Esophagus squamous epithelium (tissue), 5 donors: ENCODE measurements around the gene MYRFL. TPM values are rescaled to one million over a fixed set of nuclear protein-coding genes. Genes with fewer than 3 reads are reported as not detected.

Source experiments
- DNase-seq: peaks from one replicate; lab custom pipeline; 2025; lab: John Stamatoyannopoulos, UW
- H3K27ac ChIP-seq, 4 donors: fragments of 200-600 bp; sonication (generic); one replicate each; pipeline ENCODE4 v1.5.1; 2016 to 2019; ENCODE audit warnings: mild to moderate bottlenecking in 1 of 4
- H3K27me3 ChIP-seq, 4 donors: fragments of 200-600 bp; sonication (generic); 1 replicate in 3 of 4; 2 replicates in 1 of 4; pipeline versions ENCODE4 v1.5.1 to v1.6.0; 2017 to 2021; ENCODE audit warnings: antibody characterized with exemption in 1 of 4
- H3K36me3 ChIP-seq, 3 donors: fragments of 200-600 bp; sonication (generic); one replicate each; pipeline ENCODE4 v1.5.1; 2016 to 2019
- H3K4me1 ChIP-seq, 3 donors: fragments of 200-600 bp; sonication (generic); one replicate each; pipeline ENCODE4 v1.5.1; 2017 to 2019
- H3K4me3 ChIP-seq, 4 donors: fragments of 200-600 bp; sonication (generic); 1 replicate in 3 of 4; 2 replicates in 1 of 4; pipeline ENCODE4 v1.5.1; 2016 to 2019; ENCODE audit warnings: mild to moderate bottlenecking in 2 of 4, moderate library complexity in 1 of 4
- H3K9me3 ChIP-seq, 3 donors: fragments of 200-600 bp; sonication (generic); one replicate each; pipeline ENCODE4 v1.5.1; 2016 to 2019
- POLR2A ChIP-seq, 4 donors: fragments of 450-650 bp; IDR thresholded peaks; one replicate each; pipeline ENCODE4 v1.6.1; 2017; ENCODE audit warnings: antibody characterized with exemption in 4 of 4, mild to moderate bottlenecking in 4 of 4, moderate library complexity in 3 of 4
- WGBS, 2 donors: methylation state at CpG; one replicate each; pipeline ENCODE4 v1.1.5; 2018; 5-methylcytosine and 5-hydroxymethylcytosine counted together
- intact Hi-C: fragments of 100-400 bp; cut with DNase I; formaldehyde crosslinking; loops from one replicate; pipeline ENCODE4 v1.15.0; 2022
- total RNA-seq, 4 donors: library from RNA; depleted of rRNA; stranded (reverse); fragments of >200 nt; gene quantifications; one replicate each; pipeline ENCODE4 v1.1.0, GENCODE V29; 2016
- TF ChIP-seq, protein P1 (sequence below), 6 experiments: fragments of 450-650 bp in 4 of 6; fragments of 200-600 bp in 2 of 6; sonication (generic) in 2 of 6; IDR thresholded peaks; one replicate each; pipeline ENCODE4 v1.5.1; 2016 to 2019; ENCODE audit warnings: antibody characterized with exemption in 6 of 6, mild to moderate bottlenecking in 4 of 6, moderate library complexity in 4 of 6
- donor health status: DM: yes; HTN: yes; CAD: no.

The MYRFL gene
- total RNA-seq, 4 donors from 2014 or later, result not detected

DNA sequence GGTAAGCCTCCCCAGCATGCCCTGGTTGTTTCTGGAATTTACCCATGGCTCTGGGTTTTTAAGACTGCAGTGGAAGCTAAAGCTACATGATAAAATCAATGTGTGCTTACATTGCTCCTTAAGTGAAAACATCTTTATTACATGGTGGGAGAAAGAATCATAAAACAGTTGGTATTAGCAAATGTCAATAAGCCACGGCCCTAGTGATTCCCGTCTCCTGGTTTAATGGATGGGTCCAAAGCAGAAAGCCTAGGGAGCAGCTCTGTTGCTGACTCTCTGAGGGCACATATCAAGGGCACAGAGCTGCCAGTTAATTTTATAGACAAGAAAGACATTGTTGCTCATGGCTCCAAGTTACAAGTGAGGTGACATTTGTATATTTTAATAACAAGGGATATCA lies 127.9 kb downstream of the MYRFL start:
- intact Hi-C loops, result no loop called here
- 77 to 91% methylated on average over 2 of the region's 2 CpGs for WGBS, 2 donors
- Histone ChIP-seq H3K27ac (no peak overlapping the region), H3K9me3 (no peaks in the 10 kb centered on the region), H3K36me3 (no peaks in the 10 kb centered on the region), H3K4me3 (no peak overlapping the region), H3K4me1 (no peaks in the 10 kb centered on the region), H3K27me3 (no peaks in the 10 kb centered on the region)
- TF ChIP-seq, protein P1, sequence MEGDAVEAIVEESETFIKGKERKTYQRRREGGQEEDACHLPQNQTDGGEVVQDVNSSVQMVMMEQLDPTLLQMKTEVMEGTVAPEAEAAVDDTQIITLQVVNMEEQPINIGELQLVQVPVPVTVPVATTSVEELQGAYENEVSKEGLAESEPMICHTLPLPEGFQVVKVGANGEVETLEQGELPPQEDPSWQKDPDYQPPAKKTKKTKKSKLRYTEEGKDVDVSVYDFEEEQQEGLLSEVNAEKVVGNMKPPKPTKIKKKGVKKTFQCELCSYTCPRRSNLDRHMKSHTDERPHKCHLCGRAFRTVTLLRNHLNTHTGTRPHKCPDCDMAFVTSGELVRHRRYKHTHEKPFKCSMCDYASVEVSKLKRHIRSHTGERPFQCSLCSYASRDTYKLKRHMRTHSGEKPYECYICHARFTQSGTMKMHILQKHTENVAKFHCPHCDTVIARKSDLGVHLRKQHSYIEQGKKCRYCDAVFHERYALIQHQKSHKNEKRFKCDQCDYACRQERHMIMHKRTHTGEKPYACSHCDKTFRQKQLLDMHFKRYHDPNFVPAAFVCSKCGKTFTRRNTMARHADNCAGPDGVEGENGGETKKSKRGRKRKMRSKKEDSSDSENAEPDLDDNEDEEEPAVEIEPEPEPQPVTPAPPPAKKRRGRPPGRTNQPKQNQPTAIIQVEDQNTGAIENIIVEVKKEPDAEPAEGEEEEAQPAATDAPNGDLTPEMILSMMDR (IDR thresholded peaks at IDR 0.05), result no peak
- TF ChIP-seq POLR2A (IDR thresholded peaks at IDR 0.05), result no peak
- no peak for DNase-seq

DNA sequence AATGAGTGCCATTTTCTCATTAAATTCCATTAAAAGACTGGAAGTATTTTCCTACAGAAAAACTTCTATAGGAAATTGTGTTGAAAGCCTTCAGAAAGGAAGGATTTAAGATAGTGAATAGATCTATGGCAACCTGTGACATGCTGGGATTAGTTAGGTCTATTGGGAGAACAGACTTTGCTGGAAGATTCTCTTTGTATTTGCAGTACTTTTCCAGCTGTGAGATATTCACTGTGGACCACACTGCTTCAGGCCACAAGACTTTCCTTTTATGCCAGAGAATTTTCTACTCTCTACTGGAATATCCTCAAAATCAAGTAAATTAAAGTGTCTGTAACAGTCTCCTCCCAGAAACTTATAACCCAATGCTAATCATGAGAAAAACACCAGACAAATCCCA lies 136.2 kb downstream of the MYRFL start:
- Histone ChIP-seq H3K27ac (no peak overlapping the region), H3K36me3 (no peaks in the 10 kb centered on the region), H3K9me3 (no peaks in the 10 kb centered on the region), H3K4me1 (peaks cover 0 to 6% (median 1%) of the 10 kb centered on the region in 3 donors), H3K4me3 (no peak overlapping the region), H3K27me3 (no peaks in the 10 kb centered on the region)
- no peak for TF ChIP-seq POLR2A (IDR thresholded peaks at IDR 0.05)
- TF ChIP-seq, protein P1 (IDR thresholded peaks at IDR 0.05), result no peak
- no peak for DNase-seq
- intact Hi-C loops, result no loop called here

DNA sequence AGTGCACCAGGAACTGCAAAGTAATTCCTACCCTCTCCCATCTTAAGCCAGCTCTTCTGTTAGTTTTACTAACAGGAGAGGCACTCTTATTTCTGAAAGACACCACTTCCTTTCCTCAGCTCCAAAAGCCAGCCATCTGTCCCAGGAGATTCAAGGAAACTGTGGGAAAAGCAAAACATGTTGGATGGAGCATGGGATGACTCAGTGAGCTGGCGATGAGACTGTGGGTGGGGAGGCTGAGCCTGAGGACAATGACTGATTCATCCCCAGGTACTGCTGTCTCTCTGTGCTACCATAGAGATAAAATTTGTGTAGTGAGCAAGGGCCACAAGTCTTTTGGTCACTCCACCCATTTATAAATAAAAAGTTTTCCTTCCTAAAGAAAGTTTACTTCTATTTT lies 141.4 kb downstream of the MYRFL start:
- no peak overlapping the region for H3K4me3 ChIP-seq
- no peaks in the 10 kb centered on the region for H3K27me3 ChIP-seq
- intact Hi-C loops, result no loop called here
- H3K4me1 ChIP-seq, result peaks cover 0 to 18% (median 8%) of the 10 kb centered on the region in 3 donors
- DNase-seq, result no peak
- peak overlapping the region; percentile 50 to 82 (median 66) for H3K27ac ChIP-seq
- TF ChIP-seq POLR2A (IDR thresholded peaks at IDR 0.05), result no peak
- TF ChIP-seq, protein P1 (IDR thresholded peaks at IDR 0.05), result no peak
- no peaks in the 10 kb centered on the region for H3K9me3 ChIP-seq
- WGBS, 2 donors, result 25% methylated on average over 1 of the region's 1 CpG
- no peaks in the 10 kb centered on the region for H3K36me3 ChIP-seq

DNA sequence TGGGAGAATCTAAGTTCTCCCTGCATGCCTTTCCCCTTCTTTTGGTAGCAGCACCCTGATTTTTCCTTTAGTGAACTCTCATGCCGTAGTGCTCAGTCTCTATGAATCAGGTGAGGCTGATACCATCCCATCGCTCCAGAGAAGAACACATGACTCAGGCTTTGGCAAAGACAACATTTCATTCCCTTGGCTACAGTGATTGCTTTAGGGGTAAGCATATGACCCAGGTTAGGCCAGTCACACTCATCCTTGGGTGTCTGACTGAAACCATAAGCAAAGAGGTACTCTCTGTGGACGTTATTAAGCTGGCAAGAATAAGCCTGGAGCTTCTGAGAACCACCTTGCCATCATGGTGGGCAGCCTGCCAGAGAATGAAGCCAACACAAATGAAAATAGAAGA lies 141.8 kb downstream of the MYRFL start:
- Histone ChIP-seq H3K4me1 (peaks cover 0 to 18% (median 8%) of the 10 kb centered on the region in 3 donors), H3K27ac (peak overlapping the region; percentile 50 to 82 (median 66)), H3K4me3 (no peak overlapping the region), H3K27me3 (no peaks in the 10 kb centered on the region), H3K9me3 (no peaks in the 10 kb centered on the region), H3K36me3 (no peaks in the 10 kb centered on the region)
- TF ChIP-seq, protein P1 (IDR thresholded peaks at IDR 0.05), result no peak
- no peak for TF ChIP-seq POLR2A (IDR thresholded peaks at IDR 0.05)
- WGBS, 2 donors, result 24 to 32% methylated on average over 3 of the region's 3 CpGs
- DNase-seq, result no peak
- intact Hi-C loops, result no loop called here

DNA sequence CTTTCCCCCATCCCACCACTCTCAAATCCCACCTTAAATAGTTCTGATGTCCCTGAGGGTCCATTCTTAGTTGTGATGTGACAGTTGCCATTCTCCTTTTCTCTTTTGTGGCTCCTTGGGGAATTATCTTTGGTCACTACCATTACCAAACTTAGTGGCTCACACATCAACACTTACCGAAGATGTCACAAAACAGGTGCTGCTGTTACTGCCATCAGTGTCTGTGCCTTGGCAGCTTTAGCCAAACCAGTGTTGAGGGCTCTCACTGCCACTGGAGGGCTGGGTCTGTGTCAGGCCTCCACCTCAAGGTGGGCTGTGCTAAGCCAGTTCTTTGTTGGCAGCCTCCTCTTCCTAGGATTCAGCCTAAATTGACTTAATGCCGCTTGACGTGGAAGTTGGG lies 144.0 kb downstream of the MYRFL start:
- H3K27me3 ChIP-seq, result no peaks in the 10 kb centered on the region
- peaks cover 0 to 23% (median 8%) of the 10 kb centered on the region in 3 donors for H3K4me1 ChIP-seq
- no peak for DNase-seq
- no peaks in the 10 kb centered on the region for H3K9me3 ChIP-seq
- no peak for TF ChIP-seq POLR2A (IDR thresholded peaks at IDR 0.05)
- TF ChIP-seq, protein P1 (IDR thresholded peaks at IDR 0.05), result no peak
- H3K27ac ChIP-seq, result no peak overlapping the region
- WGBS, 2 donors, result 69 to 81% methylated on average over 3 of the region's 3 CpGs
- no peak overlapping the region for H3K4me3 ChIP-seq
- H3K36me3 ChIP-seq, result no peaks in the 10 kb centered on the region
- intact Hi-C loops, result no loop called here
